Effector CD8-positive, alpha-beta T cell (primary cell): ENCODE results near the gene NUP214.
"Not testable (repeated sequence)": the region's sequence is repeated elsewhere in the genome, so short reads cannot be mapped to it uniquely, and the experiment has no call there.

Experiments used
- DNase-seq: peaks from one replicate; lab custom pipeline; 2025; lab: John Stamatoyannopoulos, UW

NUP214 gene

GRCh38 chr9:131193051-131193450 lies 67.7 kb downstream of the NUP214 start:
- no peak for DNase-seq

DNA sequence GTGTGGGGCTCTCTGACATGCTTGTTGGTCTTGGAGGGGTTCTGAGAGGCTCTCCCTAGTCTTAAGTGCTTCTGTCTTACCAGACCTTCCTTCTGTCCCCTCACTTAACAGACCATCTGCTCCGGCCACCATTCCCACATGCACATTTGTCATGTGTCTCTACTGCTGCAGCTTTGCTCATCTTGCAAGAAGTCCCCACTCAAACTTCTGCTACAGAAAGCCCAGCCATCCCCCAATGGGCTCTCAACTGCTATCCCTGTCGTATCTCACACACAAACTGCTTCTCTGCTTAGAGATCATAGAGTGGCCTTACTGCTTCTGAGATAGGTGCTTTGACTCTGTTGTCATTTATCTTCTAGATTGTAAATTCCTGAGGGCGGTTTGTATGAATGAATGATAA lies 69.4 kb downstream of the NUP214 start:
- no peak for DNase-seq

DNA sequence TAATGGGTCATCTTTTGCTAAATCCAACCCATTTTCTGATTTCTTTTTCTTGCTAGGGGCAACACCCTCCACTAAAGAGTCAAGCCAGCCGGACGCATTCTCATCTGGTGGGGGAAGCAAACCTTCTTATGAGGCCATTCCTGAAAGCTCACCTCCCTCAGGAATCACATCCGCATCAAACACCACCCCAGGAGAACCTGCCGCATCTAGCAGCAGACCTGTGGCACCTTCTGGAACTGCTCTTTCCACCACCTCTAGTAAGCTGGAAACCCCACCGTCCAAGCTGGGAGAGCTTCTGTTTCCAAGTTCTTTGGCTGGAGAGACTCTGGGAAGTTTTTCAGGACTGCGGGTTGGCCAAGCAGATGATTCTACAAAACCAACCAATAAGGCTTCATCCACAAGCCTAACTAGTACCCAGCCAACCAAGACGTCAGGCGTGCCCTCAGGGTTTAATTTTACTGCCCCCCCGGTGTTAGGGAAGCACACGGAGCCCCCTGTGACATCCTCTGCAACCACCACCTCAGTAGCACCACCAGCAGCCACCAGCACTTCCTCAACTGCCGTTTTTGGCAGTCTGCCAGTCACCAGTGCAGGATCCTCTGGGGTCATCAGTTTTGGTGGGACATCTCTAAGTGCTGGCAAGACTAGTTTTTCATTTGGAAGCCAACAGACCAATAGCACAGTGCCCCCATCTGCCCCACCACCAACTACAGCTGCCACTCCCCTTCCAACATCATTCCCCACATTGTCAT lies 72.0 kb downstream of the NUP214 start:
- DNase-seq = no peak

GRCh38 chr9:131198041-131198715 lies 72.8 kb downstream of the NUP214 start:
- no peak for DNase-seq

DNA sequence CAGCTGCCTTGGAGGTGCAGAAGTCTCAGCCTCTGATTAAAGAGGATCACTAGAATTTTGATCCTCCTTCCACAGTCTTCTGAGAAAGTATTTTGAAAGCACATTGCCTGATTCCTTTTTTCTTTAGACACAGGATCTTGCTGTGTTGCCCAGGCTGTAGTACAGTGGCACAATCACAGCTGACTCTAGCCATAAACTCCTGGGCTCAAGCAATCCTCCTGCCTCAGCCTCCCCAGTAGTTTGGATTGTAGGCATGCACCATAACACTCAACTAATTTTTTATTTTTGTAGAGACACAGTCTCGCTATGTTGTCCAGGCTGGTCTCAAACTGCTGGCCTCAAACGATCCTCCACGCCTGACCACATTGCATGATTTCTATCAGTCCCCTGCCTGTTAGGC lies 76.5 kb downstream of the NUP214 start:
- no peak for DNase-seq

- DNase-seq = no peak
Measured at GRCh38 chr9:131203431-131204218, 78.2 kb downstream of the NUP214 start.

DNA sequence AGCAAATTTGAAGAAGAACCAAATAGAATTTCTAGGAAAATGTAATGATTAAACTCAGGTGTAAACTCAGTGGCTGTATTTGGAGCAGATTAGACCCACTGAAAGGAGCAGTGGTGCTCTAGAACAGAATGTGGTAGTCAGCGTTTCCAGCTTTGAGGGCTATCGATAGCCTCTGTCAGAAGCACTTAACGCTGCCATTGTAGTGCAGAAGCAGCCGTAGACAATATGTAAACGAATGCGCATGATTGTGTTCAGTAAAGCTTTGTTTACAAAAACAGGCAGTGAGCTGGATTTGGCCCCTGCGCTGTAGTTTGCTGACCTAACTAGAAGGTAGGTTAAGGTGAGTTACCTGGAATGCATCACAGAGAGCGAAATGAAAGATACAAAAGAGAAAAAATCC lies 78.9 kb downstream of the NUP214 start:
- no peak for DNase-seq

GRCh38 chr9:131206495-131206894 lies 81.1 kb downstream of the NUP214 start:
- DNase-seq = no peak

DNA sequence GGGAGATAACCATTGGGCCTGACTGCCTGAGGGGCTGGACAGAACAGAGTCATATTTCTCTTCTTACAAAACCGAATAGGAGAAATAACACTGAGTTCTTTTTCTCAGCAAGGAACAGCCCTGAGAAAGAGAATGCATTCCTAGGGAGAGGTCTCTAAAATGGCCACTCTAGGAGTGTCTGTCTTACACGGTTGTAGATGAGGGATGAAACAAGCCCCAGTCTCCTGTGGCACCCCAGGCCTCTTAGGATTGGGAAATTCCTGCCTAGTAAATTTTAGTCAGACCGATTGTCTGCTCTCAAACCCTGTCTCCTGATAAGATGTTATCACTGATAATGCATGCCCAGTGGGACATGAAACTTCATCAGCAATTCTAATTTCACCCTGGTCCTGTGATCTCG lies 86.5 kb downstream of the NUP214 start:
- not testable (repeated sequence) for DNase-seq

- DNase-seq = no peak
Measured at GRCh38 chr9:131214286-131214856, 89.0 kb downstream of the NUP214 start.

- no peak for DNase-seq
Measured at GRCh38 chr9:131214876-131215275, 89.5 kb downstream of the NUP214 start.

- no peak for DNase-seq
Measured at GRCh38 chr9:131216806-131217205, 91.4 kb downstream of the NUP214 start.

DNA sequence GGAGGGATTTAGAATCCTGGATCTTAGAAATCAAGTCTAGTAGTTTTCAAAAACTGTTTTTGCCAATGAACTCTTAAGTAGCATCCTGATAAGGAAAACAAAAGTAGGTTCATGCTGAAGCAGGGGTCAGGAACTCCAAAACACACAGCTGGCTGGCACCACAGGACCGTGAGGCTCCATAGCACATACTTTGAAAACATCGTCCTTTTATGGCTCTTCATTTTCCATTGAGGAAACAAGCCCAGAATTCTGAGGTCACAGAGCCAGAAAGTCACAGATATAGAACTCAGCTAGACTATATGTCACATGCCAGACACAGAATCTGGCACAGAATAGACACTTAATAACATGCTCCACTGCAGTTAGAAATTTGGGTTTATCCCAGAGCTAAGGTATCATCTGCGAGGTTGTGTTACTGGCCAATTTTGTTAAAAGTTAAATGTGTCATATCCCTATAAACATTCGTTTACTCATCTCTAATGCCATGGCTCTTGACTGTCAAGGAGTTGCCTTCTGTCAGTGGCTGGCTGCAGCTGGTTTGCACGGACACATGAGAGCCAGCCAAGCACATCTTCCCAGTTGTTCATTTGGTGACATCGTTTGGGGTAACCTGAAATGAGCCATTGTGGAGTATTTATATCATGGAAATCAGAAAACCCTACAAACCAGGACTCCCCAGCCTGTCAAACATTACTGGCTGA lies 92.1 kb downstream of the NUP214 start:
- DNase-seq = no peak

- no peak for DNase-seq
Measured at GRCh38 chr9:131218370-131218769, 93.0 kb downstream of the NUP214 start.

GRCh38 chr9:131220485-131220884 lies 95.1 kb downstream of the NUP214 start:
- no peak for DNase-seq

DNA sequence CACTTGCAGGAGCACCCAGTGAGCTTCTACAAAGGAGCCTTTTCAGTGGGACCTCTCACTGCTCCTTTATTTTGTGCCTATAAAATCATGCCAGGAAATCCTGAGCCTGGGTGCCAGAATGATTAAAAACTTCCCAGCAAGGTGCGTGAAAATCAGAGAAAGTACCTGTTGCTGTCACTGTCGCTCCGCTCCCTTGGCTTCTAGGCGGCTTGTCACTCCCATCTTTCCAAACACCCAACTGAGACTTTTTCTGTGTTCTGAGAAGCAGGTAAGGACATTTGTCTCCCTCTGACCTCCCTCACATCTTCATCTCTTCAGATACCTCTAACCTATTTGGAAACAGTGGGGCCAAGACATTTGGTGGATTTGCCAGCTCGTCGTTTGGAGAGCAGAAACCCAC lies 97.1 kb downstream of the NUP214 start:
- no peak for DNase-seq

DNA sequence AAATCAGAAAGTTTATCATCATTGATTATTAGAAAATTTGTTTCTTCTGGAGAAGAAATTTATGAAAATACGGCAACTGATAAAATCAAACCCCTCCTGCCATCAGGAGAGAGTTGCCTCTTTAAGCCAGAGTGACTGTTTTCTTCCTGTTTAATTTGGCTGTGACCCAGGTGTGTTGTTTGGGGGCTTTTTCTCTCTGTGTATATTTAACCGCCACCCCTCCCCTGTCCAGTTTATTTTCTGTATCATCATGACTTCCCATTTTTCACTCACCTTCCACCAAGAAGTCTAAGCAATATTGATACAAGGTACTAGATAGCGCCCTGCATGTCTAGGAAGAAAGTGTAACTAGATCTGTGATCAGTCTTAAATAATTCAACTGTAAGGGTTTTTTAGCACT lies 100.8 kb downstream of the NUP214 start:
- no peak for DNase-seq

DNA sequence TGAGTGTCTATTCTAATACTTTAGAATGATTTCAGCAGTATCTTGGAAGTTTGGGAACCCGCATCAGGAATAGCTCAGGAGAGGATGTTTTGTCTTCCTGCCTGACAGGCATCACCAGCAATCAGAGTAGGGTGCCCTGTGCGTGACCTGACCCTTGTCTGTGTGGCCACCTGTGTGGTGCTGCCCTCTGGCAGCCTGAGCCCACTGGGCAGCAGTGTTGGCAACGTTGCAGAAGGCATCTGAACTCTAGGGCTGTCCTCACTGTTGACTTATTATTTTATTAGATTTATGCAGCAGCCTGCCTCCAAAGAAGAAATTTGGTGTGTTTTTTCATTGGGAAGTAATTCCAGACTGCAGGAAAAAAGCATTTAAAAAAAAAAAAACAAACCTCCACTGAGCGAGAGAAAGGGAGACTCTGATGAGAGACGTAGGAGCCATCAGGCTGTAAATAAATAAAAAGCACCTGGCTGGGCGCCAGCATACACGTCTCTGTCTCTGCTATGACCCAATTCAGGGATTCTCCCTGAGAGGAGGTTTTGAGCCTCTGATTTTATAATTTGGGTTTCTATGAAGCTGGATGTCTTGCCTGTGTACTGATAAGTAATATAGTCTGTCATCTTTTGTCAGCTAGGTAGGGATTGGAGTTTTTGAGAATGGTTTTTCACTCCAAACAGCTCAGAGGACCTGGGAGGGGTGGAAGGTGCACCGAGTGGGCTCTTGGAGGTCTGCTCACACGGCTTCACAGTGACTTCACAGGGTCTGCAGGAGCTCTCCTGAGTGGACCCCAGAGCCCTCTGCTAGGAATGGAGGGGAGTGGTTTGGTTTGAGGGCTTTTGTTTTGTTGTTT lies 101.9 kb downstream of the NUP214 start:
- no peak for DNase-seq

- DNase-seq = no peak
Measured at GRCh38 chr9:131227959-131228460, 102.6 kb downstream of the NUP214 start.

GRCh38 chr9:131228988-131229387 lies 103.6 kb downstream of the NUP214 start:
- DNase-seq = no peak

GRCh38 chr9:131233556-131233955 lies 108.2 kb downstream of the NUP214 start:
- DNase-seq = no peak
